Glutamatergic neuron (in vitro differentiated cells): ENCODE data around the gene CEP120. TPM values are rescaled to one million over a fixed set of nuclear protein-coding genes. Genes with fewer than 3 reads are reported as not detected.

Experiments
- DNase-seq: peaks from one replicate; pipeline ENCODE4 v3.0.0; 2022
- H3K27ac Mint-ChIP-seq: one replicate; pipeline ENCODE4 v1.8.0; 2020; ENCODE audit warnings: mild to moderate bottlenecking, mixed read lengths, inconsistent platforms; ENCODE audit not compliant: unreplicated experiment
- H3K27me3 Mint-ChIP-seq: one replicate; pipeline ENCODE4 v1.8.0; 2020; ENCODE audit warnings: mild to moderate bottlenecking, moderate library complexity, mixed read lengths, inconsistent platforms; ENCODE audit not compliant: unreplicated experiment
- H3K36me3 Mint-ChIP-seq: one replicate; pipeline ENCODE4 v1.8.0; 2020; ENCODE audit warnings: mild to moderate bottlenecking, mixed read lengths, inconsistent platforms; ENCODE audit not compliant: unreplicated experiment
- H3K4me1 Mint-ChIP-seq: one replicate; pipeline ENCODE4 v1.8.0; 2020; ENCODE audit warnings: mild to moderate bottlenecking, low read depth, mixed read lengths, inconsistent platforms; ENCODE audit not compliant: unreplicated experiment
- H3K4me3 Mint-ChIP-seq: one replicate; pipeline ENCODE4 v1.8.0; 2020; ENCODE audit warnings: mild to moderate bottlenecking, mixed read lengths, inconsistent platforms; ENCODE audit not compliant: unreplicated experiment
- H3K9me3 Mint-ChIP-seq: one replicate; pipeline ENCODE4 v1.8.0; 2020; ENCODE audit warnings: mild to moderate bottlenecking, moderate library complexity, mixed read lengths, inconsistent platforms; ENCODE audit not compliant: unreplicated experiment
- CTCF ChIP-seq: fragments of 200-600 bp; sonication (generic); IDR thresholded peaks from one replicate; pipeline ENCODE4 v1.5.0; 2021; ENCODE audit not compliant: partially characterized antibody, unreplicated experiment
- total RNA-seq: library from RNA; stranded (reverse); fragmentation: NEBNext Ultra II Directional; extraction: Animal tissue kit (Norgen Biotek cat#: 25700); gene quantifications from one replicate; pipeline ENCODE4 v1.2.1, GENCODE V29; 2021; ENCODE audit not compliant: unreplicated experiment

The CEP120 gene
- total RNA-seq, 1 donor from 2014 or later = 8.2 TPM

- Mint-ChIP-seq H3K4me3 (no peak overlapping the region), H3K4me1 (no peaks in the 10 kb centered on the region), H3K27ac (no peak overlapping the region), H3K9me3 (peaks cover 3% of the 10 kb centered on the region), H3K36me3 (peaks cover 10% of the 10 kb centered on the region), H3K27me3 (no peaks in the 10 kb centered on the region)
- DNase-seq = no peak
- TF ChIP-seq CTCF = no peak
Observed at GRCh38 chr5:123297198-123297831, 125.9 kb downstream of the CEP120 start.

Other genes starting within 250 kb of the CEP120 start
- gene CSNK1G3, start 88.8 kb upstream of the CEP120 start, total RNA-seq = 40.2 TPM